AG09309 (cell line): ENCODE results near the gene SMARCC1.
"Not testable (repeated sequence)": the region's sequence is repeated elsewhere in the genome, so short reads cannot be mapped to it uniquely, and the experiment has no call there.

Experiments used
- DNase-seq: peaks from one replicate; pipeline ENCODE4 v3.0.0-alpha.2; 2010; ENCODE audit warnings: low read depth
- H3K4me3 ChIP-seq: 2 replicates; pipeline ENCODE4 v1.5.1; 2011; ENCODE audit warnings: mild to moderate bottlenecking, low read depth, low read length, moderate library complexity; ENCODE audit not compliant: control insufficient read depth
- CTCF ChIP-seq: IDR thresholded peaks from 2 replicates; pipeline ENCODE4 v1.5.1; 2011; ENCODE audit warnings: mild to moderate bottlenecking, low read depth, low read length, inconsistent platforms; ENCODE audit not compliant: insufficient read depth, control insufficient read depth; ENCODE audit errors: missing control alignments

Gene SMARCC1

GRCh38 chr3:47752716-47753115 is 29.0 kb downstream of the SMARCC1 start:
- no peak overlapping the region for H3K4me3 ChIP-seq
- TF ChIP-seq CTCF, result no peak
- DNase-seq, result no peak

- not testable (repeated sequence) for H3K4me3 ChIP-seq, DNase-seq
Observed at GRCh38 chr3:47750811-47751354, 30.8 kb downstream of the SMARCC1 start.

- TF ChIP-seq CTCF, result no peak
- H3K4me3 ChIP-seq, result no peak overlapping the region
- no peak for DNase-seq
Observed at GRCh38 chr3:47747558-47747957, 34.1 kb downstream of the SMARCC1 start.

- H3K4me3 ChIP-seq, result no peak overlapping the region
- no peak for TF ChIP-seq CTCF
- no peak for DNase-seq
Observed at GRCh38 chr3:47746264-47746663, 35.4 kb downstream of the SMARCC1 start.

GRCh38 chr3:47743855-47744254 is 37.8 kb downstream of the SMARCC1 start:
- no peak for DNase-seq
- no peak for TF ChIP-seq CTCF
- no peak overlapping the region for H3K4me3 ChIP-seq

- not testable (repeated sequence) for H3K4me3 ChIP-seq, DNase-seq
Observed at GRCh38 chr3:47743352-47743751, 38.3 kb downstream of the SMARCC1 start.

- DNase-seq, result no peak
- TF ChIP-seq CTCF, result no peak
- H3K4me3 ChIP-seq, result no peak overlapping the region
Observed at GRCh38 chr3:47741925-47742324, 39.8 kb downstream of the SMARCC1 start.

GRCh38 chr3:47732143-47732542 is 49.5 kb downstream of the SMARCC1 start:
- no peak for DNase-seq
- H3K4me3 ChIP-seq, result no peak overlapping the region
- no peak for TF ChIP-seq CTCF
